ENCODE results near the gene TLR1.

DNA sequence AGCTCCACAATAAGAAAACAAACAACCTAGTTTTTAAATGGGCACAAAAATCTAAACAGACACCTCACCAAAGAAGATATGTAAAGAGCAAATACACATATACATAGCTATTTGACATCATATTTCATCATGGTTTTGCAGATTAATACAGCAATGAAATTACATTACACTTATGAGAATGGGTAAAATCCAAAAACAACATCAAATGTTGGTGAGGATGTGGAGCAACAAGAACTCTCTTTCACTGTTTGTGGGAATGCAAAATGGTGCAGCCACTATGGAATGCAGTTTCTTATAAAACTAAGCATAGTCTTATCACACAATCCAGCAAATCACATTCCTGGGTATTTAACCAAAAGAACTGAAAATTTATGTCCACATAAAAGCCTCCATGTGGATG, 27.1 kb upstream of the TLR1 start:
- no peak for TF ChIP-seq ZNF621 (tag by site-specific recombination; IDR thresholded peaks at IDR 0.05)
- no peak for TF ChIP-seq ZNF561 (tag by site-specific recombination; IDR thresholded peaks at IDR 0.05; ENCODE audit: borderline replicate concordance)
- TF ChIP-seq YY1 (tag by site-specific recombination; IDR thresholded peaks at IDR 0.05), result no peak
- TF ChIP-seq ZBTB1 (tag by site-specific recombination; IDR thresholded peaks at IDR 0.05), result no peak
- TF ChIP-seq ZNF692 (tag by site-specific recombination; IDR thresholded peaks at IDR 0.05), result no peak
- TF ChIP-seq CTCF (tag by site-specific recombination; IDR thresholded peaks at IDR 0.05), result no peak
- TF ChIP-seq, protein P1, sequence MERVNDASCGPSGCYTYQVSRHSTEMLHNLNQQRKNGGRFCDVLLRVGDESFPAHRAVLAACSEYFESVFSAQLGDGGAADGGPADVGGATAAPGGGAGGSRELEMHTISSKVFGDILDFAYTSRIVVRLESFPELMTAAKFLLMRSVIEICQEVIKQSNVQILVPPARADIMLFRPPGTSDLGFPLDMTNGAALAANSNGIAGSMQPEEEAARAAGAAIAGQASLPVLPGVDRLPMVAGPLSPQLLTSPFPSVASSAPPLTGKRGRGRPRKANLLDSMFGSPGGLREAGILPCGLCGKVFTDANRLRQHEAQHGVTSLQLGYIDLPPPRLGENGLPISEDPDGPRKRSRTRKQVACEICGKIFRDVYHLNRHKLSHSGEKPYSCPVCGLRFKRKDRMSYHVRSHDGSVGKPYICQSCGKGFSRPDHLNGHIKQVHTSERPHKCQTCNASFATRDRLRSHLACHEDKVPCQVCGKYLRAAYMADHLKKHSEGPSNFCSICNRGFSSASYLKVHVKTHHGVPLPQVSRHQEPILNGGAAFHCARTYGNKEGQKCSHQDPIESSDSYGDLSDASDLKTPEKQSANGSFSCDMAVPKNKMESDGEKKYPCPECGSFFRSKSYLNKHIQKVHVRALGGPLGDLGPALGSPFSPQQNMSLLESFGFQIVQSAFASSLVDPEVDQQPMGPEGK (tag by site-specific recombination; IDR thresholded peaks at IDR 0.05), result no peak
- TF ChIP-seq TCF7L2 (IDR thresholded peaks at IDR 0.05; ENCODE audit: borderline replicate concordance, low read depth, low read length), result no peak
- TF ChIP-seq ZBTB8A (tag by site-specific recombination; IDR thresholded peaks at IDR 0.05), result no peak

All from HEK293 (cell line).